Astrocyte (in vitro differentiated cells and primary cell): ENCODE results near the gene MEPCE. TPM values are rescaled to one million over a fixed set of nuclear protein-coding genes. Genes with fewer than 3 reads are reported as not detected.

Source experiments
- DNase-seq: peaks from one replicate; pipeline ENCODE4 v3.0.0-alpha.2; 2010; ENCODE audit warnings: low read depth
- FAIRE-seq: peaks from 2 replicates; lab custom pipeline; 2011; peaks lifted over from hg19 to GRCh38; lab: Jason Lieb, UNC
- H2AFZ ChIP-seq: 2 replicates; pipeline ENCODE4 v1.6.0; 2012; ENCODE audit warnings: low read depth, low read length, inconsistent platforms
- H3K27ac ChIP-seq: 2 replicates; pipeline ENCODE4 v1.5.1; 2011; ENCODE audit warnings: low read depth, low read length, inconsistent platforms
- H3K27me3 ChIP-seq: 2 replicates; pipeline ENCODE4 v1.6.0; 2011; ENCODE audit warnings: low read length, inconsistent platforms; ENCODE audit not compliant: insufficient read depth
- H3K36me3 ChIP-seq: 2 replicates; pipeline ENCODE4 v1.5.1; 2011; ENCODE audit warnings: low read length, inconsistent platforms; ENCODE audit not compliant: insufficient read depth
- H3K4me1 ChIP-seq: 2 replicates; pipeline ENCODE4 v1.5.1; 2011; ENCODE audit warnings: low read length, inconsistent platforms; ENCODE audit not compliant: insufficient read depth
- H3K4me2 ChIP-seq: 2 replicates; pipeline ENCODE4 v1.6.0; 2012; ENCODE audit warnings: low read length, inconsistent platforms
- H3K4me3 ChIP-seq: 2 replicates; pipeline ENCODE4 v1.5.1; 2011; ENCODE audit warnings: low read depth, mild to moderate bottlenecking, low read length, inconsistent platforms; ENCODE audit not compliant: insufficient read depth
- H3K79me2 ChIP-seq: 2 replicates; pipeline ENCODE4 v1.6.0; 2012; ENCODE audit warnings: mild to moderate bottlenecking, low read length, inconsistent platforms; ENCODE audit not compliant: insufficient read depth
- H3K9ac ChIP-seq: 2 replicates; pipeline ENCODE4 v1.6.0; 2012; ENCODE audit warnings: mild to moderate bottlenecking, low read length, inconsistent platforms
- H3K9me3 ChIP-seq: 2 replicates; pipeline ENCODE4 v1.5.1; 2012; ENCODE audit warnings: low read depth, mild to moderate bottlenecking, low read length, inconsistent platforms; ENCODE audit not compliant: insufficient read depth
- H4K20me1 ChIP-seq: 2 replicates; pipeline ENCODE4 v1.6.0; 2012; ENCODE audit warnings: low read length, inconsistent platforms; ENCODE audit not compliant: insufficient read depth
- H3K27ac Mint-ChIP-seq: one replicate; pipeline ENCODE4 v1.8.0; 2021; ENCODE audit warnings: mild to moderate bottlenecking, mixed read lengths; ENCODE audit not compliant: unreplicated experiment
- H3K27me3 Mint-ChIP-seq: one replicate; pipeline ENCODE4 v1.8.0; 2021; ENCODE audit warnings: low read depth, mixed read lengths; ENCODE audit not compliant: unreplicated experiment
- H3K36me3 Mint-ChIP-seq: one replicate; pipeline ENCODE4 v1.8.0; 2021; ENCODE audit warnings: low read depth, mixed read lengths; ENCODE audit not compliant: unreplicated experiment
- H3K4me1 Mint-ChIP-seq: one replicate; pipeline ENCODE4 v1.8.0; 2021; ENCODE audit warnings: low read depth, mixed read lengths; ENCODE audit not compliant: unreplicated experiment
- H3K4me3 Mint-ChIP-seq: one replicate; pipeline ENCODE4 v1.8.0; 2021; ENCODE audit warnings: mild to moderate bottlenecking, moderate library complexity, mixed read lengths; ENCODE audit not compliant: unreplicated experiment
- H3K9me3 Mint-ChIP-seq: one replicate; pipeline ENCODE4 v1.8.0; 2021; ENCODE audit warnings: mild to moderate bottlenecking, mixed read lengths; ENCODE audit not compliant: unreplicated experiment
- CTCF ChIP-seq: IDR thresholded peaks from 2 replicates; pipeline ENCODE4 v1.5.1; 2011; ENCODE audit warnings: low read depth, mild to moderate bottlenecking, inconsistent platforms, low read length, moderate library complexity; ENCODE audit not compliant: insufficient read depth
- EZH2 ChIP-seq: IDR thresholded peaks from 2 replicates; pipeline ENCODE4 v1.6.1; 2012; ENCODE audit warnings: mild to moderate bottlenecking, low read length, inconsistent platforms; ENCODE audit not compliant: insufficient read depth
- total RNA-seq: library from RNA; stranded (reverse); gene quantifications from 2 replicates; pipeline ENCODE4 v1.2.1, GENCODE V29; 2021

MEPCE gene
- total RNA-seq, 1 donor from 2014 or later, result 20.2 TPM

GRCh38 chr7:100418930-100419659 lies 10.5 kb upstream of the MEPCE start:
- no peak overlapping the region for H3K4me3 Mint-ChIP-seq
- peaks cover 4% of the 10 kb centered on the region for H3K27me3 Mint-ChIP-seq
- Histone ChIP-seq H3K27ac (no peak overlapping the region), H3K79me2 (no peaks in the 10 kb centered on the region), H3K4me1 (no peaks in the 10 kb centered on the region), H3K36me3 (no peaks in the 10 kb centered on the region), H4K20me1 (no peaks in the 10 kb centered on the region), H3K9ac (no peak overlapping the region), H2AFZ (no peak overlapping the region), H3K27me3 (no peaks in the 10 kb centered on the region), H3K4me3 (no peak overlapping the region), H3K9me3 (no peaks in the 10 kb centered on the region), H3K4me2 (no peak overlapping the region)
- no peak overlapping the region for H3K27ac Mint-ChIP-seq
- H3K4me1 Mint-ChIP-seq, result peaks cover 9% of the 10 kb centered on the region
- peaks cover 2% of the 10 kb centered on the region for H3K36me3 Mint-ChIP-seq
- TF ChIP-seq EZH2 (no peak), CTCF (no peak)
- DNase-seq (no peak), FAIRE-seq (no peak)
- peaks cover 3% of the 10 kb centered on the region for H3K9me3 Mint-ChIP-seq

DNA sequence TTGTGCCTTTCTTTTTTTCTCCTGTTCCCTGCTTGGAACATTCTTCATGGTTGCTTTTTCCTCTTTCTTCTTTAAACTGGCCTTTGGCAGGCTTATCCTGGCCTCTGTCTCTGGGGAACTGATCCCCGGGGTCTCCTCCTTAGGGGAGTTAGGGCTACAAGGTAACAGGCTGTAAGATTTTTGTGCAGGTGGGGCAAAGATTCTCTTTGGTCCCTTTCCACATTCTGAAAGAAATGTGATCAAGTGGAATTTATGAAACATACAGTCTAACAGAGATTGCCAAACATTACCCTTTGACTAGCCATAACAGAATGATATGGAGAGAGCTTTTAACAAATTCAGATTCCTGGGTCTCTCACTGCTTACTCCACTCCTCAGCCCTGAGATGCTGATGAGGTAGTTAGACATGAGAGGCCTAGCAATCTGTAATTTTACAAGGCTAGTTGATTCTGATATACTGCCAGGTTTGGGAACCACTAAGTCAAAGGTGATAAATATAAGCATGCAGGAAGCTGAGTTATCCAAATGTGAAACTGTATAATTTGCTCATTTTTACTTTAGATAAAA lies 9.9 kb upstream of the MEPCE start:
- no peak overlapping the region for H3K4me3 ChIP-seq
- no peak overlapping the region for H3K4me2 ChIP-seq
- H3K36me3 Mint-ChIP-seq, result peaks cover 2% of the 10 kb centered on the region
- H3K27me3 ChIP-seq, result no peaks in the 10 kb centered on the region
- H4K20me1 ChIP-seq, result no peaks in the 10 kb centered on the region
- H3K4me1 ChIP-seq, result no peaks in the 10 kb centered on the region
- H3K36me3 ChIP-seq, result no peaks in the 10 kb centered on the region
- peaks cover 3% of the 10 kb centered on the region for H3K9me3 Mint-ChIP-seq
- H3K27ac Mint-ChIP-seq, result no peak overlapping the region
- no peaks in the 10 kb centered on the region for H3K79me2 ChIP-seq
- no peaks in the 10 kb centered on the region for H3K9me3 ChIP-seq
- TF ChIP-seq CTCF, result no peak
- no peak for TF ChIP-seq EZH2
- H3K27me3 Mint-ChIP-seq, result peaks cover 4% of the 10 kb centered on the region
- H3K4me1 Mint-ChIP-seq, result peaks cover 9% of the 10 kb centered on the region
- H3K27ac ChIP-seq, result no peak overlapping the region
- no peak overlapping the region for H3K4me3 Mint-ChIP-seq
- no peak overlapping the region for H2AFZ ChIP-seq
- H3K9ac ChIP-seq, result no peak overlapping the region
- DNase-seq (no peak), FAIRE-seq (no peak)

DNA sequence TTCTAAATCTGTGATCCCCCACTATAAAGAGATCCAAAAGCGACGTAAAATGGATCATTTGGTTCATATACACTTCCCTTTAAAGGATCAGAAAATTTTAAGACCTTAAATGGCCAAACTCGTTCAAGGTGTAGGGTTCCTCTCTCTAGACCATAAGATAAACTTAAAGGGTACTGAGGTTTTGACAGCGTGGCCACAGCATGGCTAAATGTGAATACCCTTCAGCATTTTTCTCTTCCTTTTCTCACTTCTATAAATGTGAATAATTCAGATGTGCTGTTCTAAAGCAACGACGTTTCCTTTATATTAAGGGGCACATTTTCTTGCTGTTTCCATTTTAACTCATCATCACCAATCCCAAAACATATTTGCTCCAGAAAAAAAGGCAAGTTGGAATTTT lies 6.3 kb upstream of the MEPCE start:
- Mint-ChIP-seq H3K4me1 (peaks cover 9% of the 10 kb centered on the region), H3K27ac (no peak overlapping the region), H3K27me3 (no peaks in the 10 kb centered on the region), H3K9me3 (no peaks in the 10 kb centered on the region), H3K4me3 (no peak overlapping the region), H3K36me3 (no peaks in the 10 kb centered on the region)
- DNase-seq, result no peak
- H3K27ac ChIP-seq, result no peak overlapping the region
- H3K4me3 ChIP-seq, result no peak overlapping the region
- no peak overlapping the region for H2AFZ ChIP-seq
- H3K4me2 ChIP-seq, result no peak overlapping the region
- no peak for FAIRE-seq
- H3K4me1 ChIP-seq, result peaks cover 3% of the 10 kb centered on the region
- TF ChIP-seq EZH2 (no peak), CTCF (no peak)
- H3K9ac ChIP-seq, result no peak overlapping the region
- no peaks in the 10 kb centered on the region for H4K20me1 ChIP-seq
- no peaks in the 10 kb centered on the region for H3K27me3 ChIP-seq
- H3K9me3 ChIP-seq, result no peaks in the 10 kb centered on the region
- H3K36me3 ChIP-seq, result no peaks in the 10 kb centered on the region
- H3K79me2 ChIP-seq, result no peaks in the 10 kb centered on the region
